GM06990 (cell line): ENCODE results near the gene GALK1.
A peak's percentile ranks its signal among the peaks of the same experiment; 100 is the strongest.

Experiments
- DNase-seq: peaks from one replicate; pipeline ENCODE4 v3.0.0-alpha.2; 2011; ENCODE audit not compliant: insufficient read length; ENCODE audit errors: extremely low read depth
- H3K27me3 ChIP-seq: replicated peaks from 2 replicates; pipeline ENCODE4 v1.6.0; 2011; ENCODE audit warnings: low read length; ENCODE audit not compliant: control insufficient read depth, insufficient read depth
- H3K36me3 ChIP-seq: 2 replicates; pipeline ENCODE4 v1.5.1; 2011; ENCODE audit warnings: low read length; ENCODE audit not compliant: control insufficient read depth, insufficient read depth
- H3K4me3 ChIP-seq: replicated peaks from 2 replicates; pipeline ENCODE4 v1.5.1; 2011; ENCODE audit warnings: low read depth, mild to moderate bottlenecking, control low read depth, low read length
- CTCF ChIP-seq: IDR thresholded peaks from 2 replicates; pipeline ENCODE4 v1.5.1; 2011; ENCODE audit warnings: low read length, control low read depth, mild to moderate bottlenecking, inconsistent platforms; ENCODE audit not compliant: insufficient read depth, poor library complexity, severe bottlenecking

The GALK1 gene

DNA sequence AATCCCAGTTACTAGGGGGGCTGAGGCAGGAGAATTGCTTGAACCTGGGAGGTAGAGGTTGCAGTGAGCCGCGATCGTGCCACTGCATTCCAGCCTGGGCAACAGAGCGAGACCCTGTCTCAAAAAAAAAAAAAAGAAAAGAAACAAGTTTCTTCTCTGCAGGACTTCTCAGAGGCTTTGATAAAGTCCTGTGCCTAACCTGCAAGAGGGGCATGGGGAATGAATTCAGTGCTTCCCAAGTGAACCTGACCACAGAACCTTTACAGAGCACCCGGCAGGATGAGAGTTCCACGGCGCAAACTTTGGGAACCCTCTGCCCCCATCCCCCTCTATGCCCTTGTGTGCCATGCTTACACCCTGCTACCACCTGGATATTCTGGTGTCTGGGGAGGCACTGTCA lies 25.8 kb downstream of the GALK1 start:
- Histone ChIP-seq H3K4me3 (no peak overlapping the region), H3K27me3 (no peaks in the 10 kb centered on the region), H3K36me3 (no peaks in the 10 kb centered on the region)
- DNase-seq, result no peak
- no peak for TF ChIP-seq CTCF

GRCh38 chr17:75738218-75738802 lies 26.7 kb downstream of the GALK1 start:
- no peak for TF ChIP-seq CTCF
- Histone ChIP-seq H3K4me3 (no peak overlapping the region), H3K36me3 (no peaks in the 10 kb centered on the region), H3K27me3 (no peaks in the 10 kb centered on the region)
- DNase-seq, result peak; percentile 50

DNA sequence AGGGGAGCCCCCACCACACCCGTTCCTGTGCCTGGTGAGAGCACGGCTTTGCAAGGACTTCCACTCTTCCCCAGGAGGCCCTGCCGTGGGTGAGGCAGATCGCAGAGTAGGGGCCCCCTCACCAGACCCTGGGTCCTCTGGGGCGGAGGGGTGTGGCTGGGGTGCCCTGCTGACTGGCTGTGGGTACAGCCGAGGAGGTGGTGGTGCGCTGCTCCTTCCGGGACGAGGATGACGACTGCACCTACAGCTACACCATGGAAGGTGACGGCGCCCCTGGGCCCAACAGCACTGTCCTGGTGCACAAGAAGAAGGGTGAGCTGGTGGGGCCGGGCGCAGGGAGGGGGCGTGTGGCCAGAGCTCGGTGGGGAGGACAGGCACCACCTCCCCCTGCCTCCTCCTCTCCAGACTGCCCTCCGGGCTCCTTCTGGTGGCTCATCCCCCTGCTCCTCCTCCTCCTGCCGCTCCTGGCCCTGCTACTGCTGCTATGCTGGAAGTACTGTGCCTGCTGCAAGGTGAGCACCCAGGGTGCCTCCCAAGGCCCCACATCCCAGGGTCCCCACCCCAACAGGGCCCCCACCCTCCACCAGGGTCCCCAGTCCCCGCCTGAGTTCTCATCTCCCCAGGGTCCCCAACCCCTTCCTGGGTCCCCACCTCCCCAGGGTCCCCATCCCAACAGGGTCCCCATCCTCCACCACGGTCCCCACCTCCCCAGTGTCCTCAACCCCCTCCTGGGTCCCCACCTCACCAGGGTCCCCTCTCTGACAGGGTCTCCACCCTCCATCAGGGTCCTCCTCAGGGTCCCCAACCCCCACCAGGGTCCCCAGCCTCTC lies 27.6 kb downstream of the GALK1 start:
- no peak for DNase-seq
- H3K4me3 ChIP-seq, result no peak overlapping the region
- no peaks in the 10 kb centered on the region for H3K36me3 ChIP-seq
- H3K27me3 ChIP-seq, result no peaks in the 10 kb centered on the region
- TF ChIP-seq CTCF, result no peak

GRCh38 chr17:75736173-75736835 lies 28.7 kb downstream of the GALK1 start:
- TF ChIP-seq CTCF, result no peak
- Histone ChIP-seq H3K4me3 (no peak overlapping the region), H3K27me3 (no peaks in the 10 kb centered on the region), H3K36me3 (no peaks in the 10 kb centered on the region)
- DNase-seq, result no peak

DNA sequence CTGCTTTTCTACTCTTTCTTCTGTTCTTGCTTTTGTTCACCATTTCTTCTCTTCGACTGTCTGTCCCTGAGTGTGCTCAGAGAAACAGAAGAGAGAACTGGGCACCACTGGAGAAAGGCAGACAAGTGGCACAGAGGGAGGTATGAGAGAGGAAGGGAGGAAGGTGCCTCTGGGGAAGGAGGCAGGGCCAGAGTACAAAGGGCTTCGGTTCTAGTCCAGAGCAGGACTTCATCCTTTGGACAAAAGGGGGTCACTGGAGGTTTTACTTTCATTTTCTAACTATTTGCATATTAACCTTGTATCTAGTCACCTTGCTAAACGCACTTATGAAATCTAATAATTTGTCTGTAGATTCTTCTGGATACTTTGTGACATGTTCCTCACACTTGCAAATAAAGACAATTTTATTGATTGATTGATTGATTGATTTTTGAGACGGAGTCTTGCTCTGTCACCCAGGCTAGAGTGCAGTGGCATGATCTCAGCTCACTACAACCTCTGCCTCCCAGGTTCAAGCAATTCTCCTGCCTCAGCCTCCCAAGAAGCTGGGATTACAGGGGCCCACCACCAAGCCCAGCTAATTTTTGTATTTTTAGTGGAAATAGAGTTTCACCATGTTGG lies 30.2 kb downstream of the GALK1 start:
- H3K36me3 ChIP-seq, result no peaks in the 10 kb centered on the region
- H3K4me3 ChIP-seq, result no peak overlapping the region

More for the DNA sequence above, 30.2 kb downstream of the GALK1 start:
- TF ChIP-seq CTCF, result no peak
- no peak for DNase-seq
- H3K27me3 ChIP-seq, result no peaks in the 10 kb centered on the region
